SJCRH30 (cell line): ENCODE measurements around the gene DNAI2. TPM values are rescaled to one million over a fixed set of nuclear protein-coding genes. Genes with fewer than 3 reads are reported as not detected.
A peak's percentile ranks its signal among the peaks of the same experiment; 100 is the strongest.

Experiments
- DNase-seq, 2 experiments: peaks; one replicate each; pipeline ENCODE4 v3.0.0-alpha.2; 2015 to 2020
- H3K27ac ChIP-seq: fragments of 250-450 bp; sonication (Bioruptor Pico); 2 replicates; pipeline ENCODE4 v1.5.1; 2020; ENCODE audit warnings: mild to moderate bottlenecking, moderate library complexity
- H3K27me3 ChIP-seq: fragments of 250-450 bp; sonication (Bioruptor Pico); 2 replicates; pipeline ENCODE4 v1.5.1; 2020; ENCODE audit warnings: mild to moderate bottlenecking, moderate library complexity
- H3K36me3 ChIP-seq: fragments of 250-450 bp; sonication (Bioruptor Pico); 2 replicates; pipeline ENCODE4 v1.5.1; 2020; ENCODE audit warnings: mild to moderate bottlenecking, moderate library complexity
- H3K4me1 ChIP-seq: fragments of 250-450 bp; sonication (Bioruptor Pico); 2 replicates; pipeline ENCODE4 v1.5.1; 2020; ENCODE audit warnings: mild to moderate bottlenecking, moderate library complexity
- H3K4me3 ChIP-seq: fragments of 250-450 bp; sonication (Bioruptor Pico); 2 replicates; pipeline ENCODE4 v1.5.1; 2020; ENCODE audit warnings: mild to moderate bottlenecking, moderate library complexity
- H3K9me3 ChIP-seq: fragments of 250-450 bp; sonication (Bioruptor Pico); replicated peaks from 2 replicates; pipeline ENCODE4 v1.5.1; 2020; ENCODE audit warnings: mild to moderate bottlenecking, moderate library complexity
- total RNA-seq: library from RNA; depleted of rRNA; stranded (reverse); fragments of >200 nt; shearing (Covaris generic); gene quantifications from 2 replicates; pipeline ENCODE4 v1.2.3, GENCODE V29; 2014

DNAI2 gene
- total RNA-seq, 1 experiment from 2014 or later: not detected

- no peak within 1 kb of the TSS for H3K27ac ChIP-seq
- no peaks in the 10 kb centered on the region; the same call in 1 of the 2 replicates for H3K27me3 ChIP-seq
- DNase-seq: no peak
- no peaks in the 10 kb centered on the region for H3K4me1 ChIP-seq
- no peaks in the 10 kb centered on the region for H3K36me3 ChIP-seq
- H3K9me3 ChIP-seq: no peaks in the 10 kb centered on the region
- H3K4me3 ChIP-seq: no peak within 1 kb of the TSS
Observed at GRCh38 chr17:74325743-74326379, 51.8 kb downstream of the DNAI2 start, which contains the start of gene KIF19. KIF19 (plus strand) TSS chr17:74326226; CDS start chr17:74326350, 124 bp downstream.

- Histone ChIP-seq H3K27me3 (no peaks in the 10 kb centered on the region; the same call in 1 of the 2 replicates), H3K4me1 (no peaks in the 10 kb centered on the region), H3K9me3 (no peaks in the 10 kb centered on the region), H3K36me3 (no peaks in the 10 kb centered on the region), H3K27ac (no peak overlapping the region), H3K4me3 (no peak overlapping the region)
- no peak for DNase-seq
Observed at GRCh38 chr17:74326506-74326905, 52.5 kb downstream of the DNAI2 start.

- Histone ChIP-seq H3K4me3 (no peak overlapping the region), H3K9me3 (no peaks in the 10 kb centered on the region), H3K27me3 (no peaks in the 10 kb centered on the region; the same call in 1 of the 2 replicates), H3K27ac (no peak overlapping the region), H3K36me3 (no peaks in the 10 kb centered on the region), H3K4me1 (peaks cover 15% of the 10 kb centered on the region)
- DNase-seq: no peak
Observed at GRCh38 chr17:74328487-74328886, 54.5 kb downstream of the DNAI2 start.

GRCh38 chr17:74329378-74329777 lies 55.3 kb downstream of the DNAI2 start:
- no peak overlapping the region for H3K4me3 ChIP-seq
- peaks cover 16% of the 10 kb centered on the region for H3K4me1 ChIP-seq
- no peaks in the 10 kb centered on the region; the same call in 1 of the 2 replicates for H3K9me3 ChIP-seq
- no peak for DNase-seq
- H3K27me3 ChIP-seq: no peaks in the 10 kb centered on the region; the same call in 1 of the 2 replicates
- no peaks in the 10 kb centered on the region for H3K36me3 ChIP-seq
- no peak overlapping the region for H3K27ac ChIP-seq

- no peak for DNase-seq
- peaks cover 3% of the 10 kb centered on the region; the same call in 1 of the 2 replicates for H3K9me3 ChIP-seq
- H3K4me3 ChIP-seq: no peak overlapping the region
- peaks cover 16% of the 10 kb centered on the region for H3K4me1 ChIP-seq
- H3K27ac ChIP-seq: no peak overlapping the region
- no peaks in the 10 kb centered on the region for H3K27me3 ChIP-seq
- H3K36me3 ChIP-seq: no peaks in the 10 kb centered on the region
Observed at GRCh38 chr17:74330446-74330845, 56.4 kb downstream of the DNAI2 start.

GRCh38 chr17:74332017-74332650 lies 58.1 kb downstream of the DNAI2 start:
- Histone ChIP-seq H3K9me3 (peaks cover 3% of the 10 kb centered on the region; the same call in 1 of the 2 replicates), H3K4me3 (no peak overlapping the region), H3K4me1 (peaks cover 16% of the 10 kb centered on the region), H3K27ac (no peak overlapping the region), H3K36me3 (no peaks in the 10 kb centered on the region), H3K27me3 (no peaks in the 10 kb centered on the region)
- DNase-seq: no peak

- Histone ChIP-seq H3K9me3 (peaks cover 3% of the 10 kb centered on the region; the same call in 1 of the 2 replicates), H3K4me1 (peaks cover 16% of the 10 kb centered on the region), H3K36me3 (no peaks in the 10 kb centered on the region), H3K27ac (no peak overlapping the region), H3K27me3 (no peaks in the 10 kb centered on the region), H3K4me3 (no peak overlapping the region)
- peak; percentile 84 to 87 for DNase-seq
Observed at GRCh38 chr17:74332763-74333283, 58.8 kb downstream of the DNAI2 start.

GRCh38 chr17:74334393-74335039 lies 60.5 kb downstream of the DNAI2 start:
- H3K36me3 ChIP-seq: no peaks in the 10 kb centered on the region
- H3K27me3 ChIP-seq: no peaks in the 10 kb centered on the region; the same call in 1 of the 2 replicates
- no peak for DNase-seq
- H3K9me3 ChIP-seq: peaks cover 3% of the 10 kb centered on the region; the same call in 1 of the 2 replicates
- no peak overlapping the region for H3K4me3 ChIP-seq
- H3K27ac ChIP-seq: no peak overlapping the region
- peaks cover 16% of the 10 kb centered on the region for H3K4me1 ChIP-seq

- no peaks in the 10 kb centered on the region; the same call in 1 of the 2 replicates for H3K27me3 ChIP-seq
- DNase-seq: no peak
- no peak overlapping the region for H3K4me3 ChIP-seq
- no peaks in the 10 kb centered on the region for H3K36me3 ChIP-seq
- H3K27ac ChIP-seq: no peak overlapping the region
- peaks cover 3% of the 10 kb centered on the region; the same call in 1 of the 2 replicates for H3K9me3 ChIP-seq
- H3K4me1 ChIP-seq: peaks cover 16% of the 10 kb centered on the region
Observed at GRCh38 chr17:74335529-74336062, 61.6 kb downstream of the DNAI2 start.

GRCh38 chr17:74336307-74336706 lies 62.3 kb downstream of the DNAI2 start:
- Histone ChIP-seq H3K4me3 (no peak overlapping the region), H3K27ac (no peak overlapping the region), H3K36me3 (no peaks in the 10 kb centered on the region), H3K9me3 (peaks cover 3% of the 10 kb centered on the region; the same call in 1 of the 2 replicates), H3K4me1 (peaks cover 16% of the 10 kb centered on the region), H3K27me3 (peaks cover 4% of the 10 kb centered on the region)
- DNase-seq: no peak

GRCh38 chr17:74337834-74338500 lies 63.9 kb downstream of the DNAI2 start:
- no peak overlapping the region for H3K27ac ChIP-seq
- H3K36me3 ChIP-seq: no peaks in the 10 kb centered on the region
- peaks cover 4% of the 10 kb centered on the region; the same call in 1 of the 2 replicates for H3K4me1 ChIP-seq
- no peak overlapping the region for H3K4me3 ChIP-seq
- peak; percentile 32 to 66 for DNase-seq
- peaks cover 3% of the 10 kb centered on the region; the same call in 1 of the 2 replicates for H3K9me3 ChIP-seq
- peaks cover 8% of the 10 kb centered on the region for H3K27me3 ChIP-seq

GRCh38 chr17:74339537-74340195 lies 65.6 kb downstream of the DNAI2 start:
- Histone ChIP-seq H3K27me3 (peaks cover 17% of the 10 kb centered on the region), H3K4me1 (no peaks in the 10 kb centered on the region), H3K4me3 (no peak overlapping the region), H3K9me3 (0 out of 2 replicates have a peak, but pooled peaks cover under 1% of the 10 kb centered on the region), H3K36me3 (no peaks in the 10 kb centered on the region), H3K27ac (no peak overlapping the region)
- DNase-seq: no peak

GRCh38 chr17:74340470-74341023 lies 66.5 kb downstream of the DNAI2 start:
- Histone ChIP-seq H3K27ac (no peak overlapping the region), H3K27me3 (peaks cover 26% of the 10 kb centered on the region), H3K36me3 (no peaks in the 10 kb centered on the region), H3K4me3 (no peak overlapping the region), H3K4me1 (no peaks in the 10 kb centered on the region), H3K9me3 (no peaks in the 10 kb centered on the region)
- peak; percentile 25 to 39 for DNase-seq
